NCI-H1930 (cell line): ENCODE results near the gene IFT122.
"Not testable (repeated sequence)": the region's sequence is repeated elsewhere in the genome, so short reads cannot be mapped to it uniquely, and the experiment has no call there.

Experiments
- DNase-seq, 2 experiments: peaks; one replicate each; lab custom pipeline; 2025; lab: John Stamatoyannopoulos, UW

IFT122 gene

GRCh38 chr3:129439817-129440617, at the start of gene IFT122, which contains the start of gene MBD4:
Gene IFT122, plus strand, starts transcription at chr3:129440224. Its CDS starts 107 bp downstream, at chr3:129440331.
Gene MBD4, minus strand, starts transcription at chr3:129439948. Its CDS starts 115 bp downstream, at chr3:129439833.
- DNase-seq, result peak; percentile 98

GRCh38 chr3:129391583-129391982, 48.4 kb upstream of the IFT122 start:
- not testable (repeated sequence) for DNase-seq

- DNase-seq, result not testable (repeated sequence)
Measured at GRCh38 chr3:129392106-129392887, 47.7 kb upstream of the IFT122 start.

- no peak for DNase-seq
Measured at GRCh38 chr3:129393271-129393670, 46.8 kb upstream of the IFT122 start.

GRCh38 chr3:129393760-129394564, 46.1 kb upstream of the IFT122 start:
- not testable (repeated sequence) for DNase-seq

- no peak for DNase-seq
Measured at GRCh38 chr3:129398803-129399144, 41.2 kb upstream of the IFT122 start.

- DNase-seq, result peak; percentile 84 to 93
Measured at GRCh38 chr3:129399145-129399894, 40.7 kb upstream of the IFT122 start.

- peak; percentile 41 to 42 for DNase-seq
Measured at GRCh38 chr3:129399895-129400357, 40.1 kb upstream of the IFT122 start.

- DNase-seq, result no peak
Measured at GRCh38 chr3:129402210-129402609, 37.8 kb upstream of the IFT122 start.

- no peak for DNase-seq
Measured at GRCh38 chr3:129402616-129403015, 37.4 kb upstream of the IFT122 start.

GRCh38 chr3:129403450-129403849, 36.6 kb upstream of the IFT122 start:
- DNase-seq, result no peak

- no peak for DNase-seq
Measured at GRCh38 chr3:129404130-129404529, 35.9 kb upstream of the IFT122 start.

- DNase-seq, result no peak
Measured at GRCh38 chr3:129404610-129405009, 35.4 kb upstream of the IFT122 start.

- no peak for DNase-seq
Measured at GRCh38 chr3:129409541-129409940, 30.5 kb upstream of the IFT122 start.

GRCh38 chr3:129410971-129411370, 29.1 kb upstream of the IFT122 start:
- DNase-seq, result no peak

- no peak for DNase-seq
Measured at GRCh38 chr3:129412542-129413198, 27.4 kb upstream of the IFT122 start.

- not testable (repeated sequence) for DNase-seq
Measured at GRCh38 chr3:129413238-129413637, 26.8 kb upstream of the IFT122 start.

GRCh38 chr3:129413687-129414506, 26.1 kb upstream of the IFT122 start:
- no peak for DNase-seq

GRCh38 chr3:129415378-129415777, 24.6 kb upstream of the IFT122 start:
- no peak for DNase-seq

GRCh38 chr3:129415830-129416229, 24.2 kb upstream of the IFT122 start:
- DNase-seq, result no peak
